NT2/D1 (cell line): ENCODE measurements around the gene LRCOL1.

Experiments used
- SUZ12 ChIP-seq: IDR thresholded peaks from 2 replicates; pipeline ENCODE4 v1.6.1; 2011; ENCODE audit not compliant: insufficient read length, insufficient read depth; ENCODE audit errors: extremely low read depth
- ZNF274 ChIP-seq: IDR thresholded peaks from 2 replicates; pipeline ENCODE4 v1.6.1; 2011; ENCODE audit warnings: mild to moderate bottlenecking, low read depth, low read length

GRCh38 chr12:132588319-132588718, 22.1 kb downstream of the LRCOL1 start:
- TF ChIP-seq ZNF274 = no peak
- TF ChIP-seq SUZ12 = no peak
